Caco-2 (cell line): Measurements from ENCODE around the gene INO80B. TPM values are rescaled to one million over a fixed set of nuclear protein-coding genes. Genes with fewer than 3 reads are reported as not detected.
"Not testable (repeated sequence)": the region's sequence is repeated elsewhere in the genome, so short reads cannot be mapped to it uniquely, and the experiment has no call there.

Experiments
- BruUV-seq: library from RNA; stranded (reverse); fragments of 400-500 nt; replicated peaks from 2 replicates; lab custom pipeline; 2021; lab: Mats Ljungman, UMichigan
- CTCF ChIA-PET: fragments of 300-600 bp; sonication (Branson Sonifier 250); formaldehyde crosslinking; loops from one replicate; lab custom pipeline; 2022; ENCODE audit warnings: antibody characterized with exemption; lab: Charles Lee
- POLR2A ChIA-PET: fragments of 300-600 bp; sonication (Branson Sonifier 250); formaldehyde crosslinking; loops from one replicate; lab custom pipeline; 2022; ENCODE audit warnings: antibody characterized with exemption; lab: Charles Lee
- DNase-seq, 2 experiments: peaks; one replicate each; pipeline versions ENCODE4 v3.0.0 to v3.0.0-alpha.2; 2020 to 2022
- H3K27me3 ChIP-seq: replicated peaks from 2 replicates; pipeline ENCODE4 v1.6.0; 2011; ENCODE audit warnings: low read length; ENCODE audit not compliant: control insufficient read depth, insufficient read depth
- H3K36me3 ChIP-seq: 2 replicates; pipeline ENCODE4 v1.5.1; 2011; ENCODE audit warnings: low read length; ENCODE audit not compliant: control insufficient read depth, insufficient read depth
- H3K4me1 ChIP-seq: fragments of 250-450 bp; sonication (Bioruptor Pico); 2 replicates; pipeline ENCODE4 v1.5.1; 2020; ENCODE audit warnings: mild to moderate bottlenecking
- H3K4me3 ChIP-seq: 2 replicates; pipeline ENCODE4 v1.5.1; 2011; ENCODE audit warnings: low read depth, mild to moderate bottlenecking, control low read depth, low read length
- H3K9me3 ChIP-seq: fragments of 250-450 bp; sonication (Bioruptor Pico); 2 replicates; pipeline ENCODE4 v1.5.1; 2020; ENCODE audit warnings: mild to moderate bottlenecking, moderate library complexity
- H3K27ac Mint-ChIP-seq: one replicate; pipeline ENCODE4 v1.8.0; 2022; ENCODE audit warnings: mixed read lengths; ENCODE audit not compliant: unreplicated experiment
- H3K27me3 Mint-ChIP-seq: one replicate; pipeline ENCODE4 v1.8.0; 2022; ENCODE audit warnings: mixed read lengths; ENCODE audit not compliant: insufficient read depth, unreplicated experiment
- H3K36me3 Mint-ChIP-seq: one replicate; pipeline ENCODE4 v1.8.0; 2022; ENCODE audit warnings: mild to moderate bottlenecking, mixed read lengths; ENCODE audit not compliant: insufficient read depth, unreplicated experiment
- H3K4me1 Mint-ChIP-seq: one replicate; pipeline ENCODE4 v1.8.0; 2022; ENCODE audit warnings: low read depth, mixed read lengths; ENCODE audit not compliant: unreplicated experiment
- H3K4me3 Mint-ChIP-seq: one replicate; pipeline ENCODE4 v1.8.0; 2022; ENCODE audit warnings: mild to moderate bottlenecking, moderate library complexity, mixed read lengths; ENCODE audit not compliant: unreplicated experiment
- H3K9me3 Mint-ChIP-seq: one replicate; pipeline ENCODE4 v1.8.0; 2022; ENCODE audit warnings: mixed read lengths; ENCODE audit not compliant: unreplicated experiment
- intact Hi-C: fragments of 100-400 bp; cut with micrococcal nuclease; formaldehyde crosslinking; loops from one replicate; pipeline ENCODE4 v1.10.0; 2022; ENCODE audit not compliant: unreplicated experiment
- total RNA-seq: library from RNA; stranded (reverse); gene quantifications from 2 replicates; pipeline ENCODE4 v1.2.3, GENCODE V29; 2022
- TF ChIP-seq, protein P1 (sequence below), 2 experiments: fragments of 200-600 bp in 1 of 2; IDR thresholded peaks; 1 replicate in 1 of 2; 2 replicates in 1 of 2; pipeline versions ENCODE4 v1.5.1 to v1.8.0; 2011 to 2022; ENCODE audit warnings: antibody characterized with exemption in 1 of 2, control low read depth in 1 of 2, inconsistent platforms in 1 of 2, low read depth in 1 of 2, low read length in 1 of 2, mild to moderate bottlenecking in 1 of 2, moderate library complexity in 1 of 2; ENCODE audit not compliant: insufficient read depth in 1 of 2, severe bottlenecking in 1 of 2, unreplicated experiment in 1 of 2

Gene INO80B
- total RNA-seq, 1 experiment from 2014 or later: 25.2 TPM

DNA sequence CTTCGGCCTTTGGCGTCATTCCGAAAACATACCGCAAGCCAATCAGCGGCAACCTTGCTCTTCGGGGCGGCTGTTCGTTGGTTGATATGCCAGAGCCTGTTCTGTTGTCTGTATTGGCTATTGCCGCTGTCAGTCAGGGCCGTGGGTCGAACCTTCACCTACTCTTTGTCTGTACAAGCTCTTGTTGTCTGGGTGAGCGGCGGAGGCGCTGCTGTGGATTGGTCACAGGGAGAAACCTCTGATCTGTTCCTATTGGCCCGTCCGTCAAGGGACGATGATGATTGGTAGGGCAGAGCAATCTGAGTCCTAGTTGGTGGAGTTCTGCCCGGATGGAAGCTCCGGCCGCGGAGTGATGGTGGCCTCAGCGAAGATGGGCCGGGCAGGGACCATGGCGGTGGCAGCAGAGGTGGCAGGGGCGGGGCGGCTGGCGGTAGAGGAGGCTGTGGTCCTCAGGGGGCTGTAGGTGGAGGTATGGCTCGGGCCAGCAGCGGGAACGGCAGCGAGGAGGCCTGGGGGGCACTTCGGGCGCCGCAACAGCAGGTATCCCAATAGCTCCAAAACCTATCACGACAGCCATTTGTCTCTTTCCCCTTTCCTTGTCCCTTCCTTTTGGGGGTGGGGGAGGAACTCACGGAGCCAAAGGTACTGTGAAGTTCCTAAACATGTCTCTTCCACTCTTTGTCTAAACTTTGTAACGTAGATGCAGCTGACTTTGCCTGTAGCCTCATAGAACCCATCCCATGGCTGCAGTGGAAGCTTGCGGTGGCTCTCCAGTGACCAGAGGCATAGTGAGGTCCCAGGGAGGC, 3.4 kb downstream of the INO80B start, which contains the start of gene WBP1:
TSS of gene WBP1 (plus strand) at position 307 of the 806 bp plus-strand sequence. CDS start at position 472, 165 bp downstream.
- Histone ChIP-seq H3K4me1 (peaks cover 10% of the 10 kb centered on the region; the same call in 1 of the 2 replicates), H3K27me3 (no peaks in the 10 kb centered on the region), H3K9me3 (no peaks in the 10 kb centered on the region), H3K36me3 (peaks cover 4% of the 10 kb centered on the region), H3K4me3 (peak within 1 kb of the TSS; percentile 65)
- no peaks in the 10 kb centered on the region for H3K9me3 Mint-ChIP-seq
- H3K4me3 Mint-ChIP-seq: peak within 1 kb of the TSS; percentile 95
- CTCF ChIA-PET: interaction anchor here (0.5 to 1.6 kb wide), 9 partner anchors 8 to 67 kb away, joined by 3 to 8 read pairs (median 6); partner anchors contain the start of genes C2orf81, CCDC142, MRPL53 and TTC31
- peaks cover 42% of the 10 kb centered on the region for H3K4me1 Mint-ChIP-seq
- TF ChIP-seq, protein P1, sequence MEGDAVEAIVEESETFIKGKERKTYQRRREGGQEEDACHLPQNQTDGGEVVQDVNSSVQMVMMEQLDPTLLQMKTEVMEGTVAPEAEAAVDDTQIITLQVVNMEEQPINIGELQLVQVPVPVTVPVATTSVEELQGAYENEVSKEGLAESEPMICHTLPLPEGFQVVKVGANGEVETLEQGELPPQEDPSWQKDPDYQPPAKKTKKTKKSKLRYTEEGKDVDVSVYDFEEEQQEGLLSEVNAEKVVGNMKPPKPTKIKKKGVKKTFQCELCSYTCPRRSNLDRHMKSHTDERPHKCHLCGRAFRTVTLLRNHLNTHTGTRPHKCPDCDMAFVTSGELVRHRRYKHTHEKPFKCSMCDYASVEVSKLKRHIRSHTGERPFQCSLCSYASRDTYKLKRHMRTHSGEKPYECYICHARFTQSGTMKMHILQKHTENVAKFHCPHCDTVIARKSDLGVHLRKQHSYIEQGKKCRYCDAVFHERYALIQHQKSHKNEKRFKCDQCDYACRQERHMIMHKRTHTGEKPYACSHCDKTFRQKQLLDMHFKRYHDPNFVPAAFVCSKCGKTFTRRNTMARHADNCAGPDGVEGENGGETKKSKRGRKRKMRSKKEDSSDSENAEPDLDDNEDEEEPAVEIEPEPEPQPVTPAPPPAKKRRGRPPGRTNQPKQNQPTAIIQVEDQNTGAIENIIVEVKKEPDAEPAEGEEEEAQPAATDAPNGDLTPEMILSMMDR (IDR thresholded peaks at IDR 0.05; ENCODE audit: insufficient read depth in 1 of 2, low read depth in 1 of 2, low read length in 1 of 2, severe bottlenecking in 1 of 2, unreplicated experiment in 1 of 2): no peak
- TSS peak; percentile 58 for BruUV-seq
- DNase-seq: peak; percentile 100
- POLR2A ChIA-PET: interaction anchor here (0.7 to 2.7 kb wide), 11 partner anchors 9 to 630 kb away, joined by 3 to 24 read pairs (median 5); partner anchors contain the start of genes AUP1, HTRA2, MRPL53 and STAMBP
- H3K36me3 Mint-ChIP-seq: peaks cover 69% of the 10 kb centered on the region
- peak within 1 kb of the TSS; percentile 74 for H3K27ac Mint-ChIP-seq
- H3K27me3 Mint-ChIP-seq: no peaks in the 10 kb centered on the region
- intact Hi-C loops: loop anchor here (1.0 to 2.0 kb wide), 5 partner anchors 8 to 48 kb away; partner anchors contain the start of genes MRPL53, PCGF1 and TTC31

DNA sequence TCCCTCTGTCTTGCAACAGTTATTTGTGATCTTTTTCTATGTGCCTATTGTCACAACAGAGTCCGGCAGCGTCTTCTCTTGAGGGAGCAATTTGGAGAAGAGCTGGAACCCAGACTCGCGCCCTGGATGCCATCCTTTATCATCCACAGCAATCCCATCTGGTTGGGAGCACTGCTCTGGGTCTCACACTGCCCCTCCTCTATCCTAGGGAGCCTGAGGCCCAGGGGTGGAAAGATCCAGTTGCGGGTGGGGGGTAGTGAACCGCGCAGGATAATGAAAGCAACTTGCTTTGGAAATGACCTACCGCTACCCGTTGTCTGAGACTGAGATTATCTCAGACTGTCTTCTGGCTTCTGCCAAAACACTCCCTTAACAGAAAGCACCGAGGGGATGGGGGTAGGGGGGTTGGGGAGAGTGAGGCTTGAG, 4.1 kb downstream of the INO80B start:
- H3K36me3 ChIP-seq: peaks cover 4% of the 10 kb centered on the region
- ChIA-PET POLR2A (interaction anchor here (0.7 to 2.7 kb wide), 10 partner anchors 8 to 630 kb away, joined by 3 to 24 read pairs (median 6); partner anchors contain the start of genes AUP1, HTRA2, MRPL53 and STAMBP), CTCF (interaction anchor here (0.5 to 1.6 kb wide), 7 partner anchors 8 to 68 kb away, joined by 3 to 8 read pairs (median 6); partner anchors contain the start of genes CCDC142, MRPL53 and TTC31)
- peaks cover 41% of the 10 kb centered on the region for H3K4me1 Mint-ChIP-seq
- BruUV-seq: no TSS peak
- intact Hi-C loops: loop anchor here (1.0 to 2.0 kb wide), 5 partner anchors 7 to 48 kb away; partner anchors contain the start of genes MRPL53, PCGF1 and TTC31
- peaks cover 10% of the 10 kb centered on the region; the same call in 1 of the 2 replicates for H3K4me1 ChIP-seq
- no peak for DNase-seq
- H3K27me3 ChIP-seq: no peaks in the 10 kb centered on the region
- peak overlapping the region; percentile 45 for H3K4me3 ChIP-seq
- peaks cover 71% of the 10 kb centered on the region for H3K36me3 Mint-ChIP-seq
- H3K9me3 ChIP-seq: no peaks in the 10 kb centered on the region
- H3K27me3 Mint-ChIP-seq: no peaks in the 10 kb centered on the region
- no peaks in the 10 kb centered on the region for H3K9me3 Mint-ChIP-seq
- peak overlapping the region; percentile 74 for H3K27ac Mint-ChIP-seq
- H3K4me3 Mint-ChIP-seq: peak overlapping the region; percentile 95
- TF ChIP-seq, protein P1 (IDR thresholded peaks at IDR 0.05; ENCODE audit: insufficient read depth in 1 of 2, low read depth in 1 of 2, low read length in 1 of 2, severe bottlenecking in 1 of 2, unreplicated experiment in 1 of 2): no peak

DNA sequence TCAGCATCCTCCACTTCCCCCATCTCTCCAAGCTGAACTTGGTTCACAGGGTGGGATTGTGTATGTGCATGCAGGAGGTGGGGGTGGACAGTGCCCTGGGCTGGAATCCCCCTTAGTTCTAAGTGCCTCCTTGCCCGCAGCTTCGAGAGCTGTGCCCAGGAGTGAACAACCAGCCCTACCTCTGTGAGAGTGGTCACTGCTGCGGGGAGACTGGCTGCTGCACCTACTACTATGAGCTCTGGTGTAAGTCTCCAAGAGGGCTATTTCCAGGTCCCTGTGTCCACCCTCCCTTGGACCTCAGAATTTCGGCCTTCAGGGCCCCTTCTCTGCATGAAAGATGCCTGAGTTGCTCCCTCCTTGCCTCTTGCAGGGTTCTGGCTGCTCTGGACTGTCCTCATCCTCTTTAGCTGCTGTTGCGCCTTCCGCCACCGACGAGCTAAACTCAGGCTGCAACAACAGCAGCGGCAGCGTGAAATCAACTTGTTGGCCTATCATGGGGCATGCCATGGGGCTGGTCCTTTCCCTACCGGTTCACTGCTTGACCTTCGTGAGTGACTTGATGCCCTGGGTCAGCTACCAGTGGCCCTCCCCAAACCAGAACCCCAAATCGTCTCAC, 4.7 kb downstream of the INO80B start:
- CTCF ChIA-PET, H3K27me3 ChIP-seq, DNase-seq, H3K4me1 ChIP-seq, H3K36me3 ChIP-seq, H3K27me3 Mint-ChIP-seq, BruUV-seq, H3K9me3 ChIP-seq, H3K9me3 Mint-ChIP-seq: not testable (repeated sequence)
- H3K4me1 Mint-ChIP-seq: peaks cover 37% of the 10 kb centered on the region
- peak overlapping the region; percentile 95 for H3K4me3 Mint-ChIP-seq
- H3K36me3 Mint-ChIP-seq: peaks cover 71% of the 10 kb centered on the region
- H3K27ac Mint-ChIP-seq: peak overlapping the region; percentile 74
- POLR2A ChIA-PET: interaction anchor here (2.0 to 2.7 kb wide), 2 partner anchors 14 to 17 kb away, joined by 20 read pairs; partner anchors contain the start of gene MRPL53
- intact Hi-C loops: loop anchor here (2.0 kb wide), 1 partner anchor 47 kb away; the partner anchor contains the start of gene PCGF1
- H3K4me3 ChIP-seq: peak overlapping the region; percentile 45

DNA sequence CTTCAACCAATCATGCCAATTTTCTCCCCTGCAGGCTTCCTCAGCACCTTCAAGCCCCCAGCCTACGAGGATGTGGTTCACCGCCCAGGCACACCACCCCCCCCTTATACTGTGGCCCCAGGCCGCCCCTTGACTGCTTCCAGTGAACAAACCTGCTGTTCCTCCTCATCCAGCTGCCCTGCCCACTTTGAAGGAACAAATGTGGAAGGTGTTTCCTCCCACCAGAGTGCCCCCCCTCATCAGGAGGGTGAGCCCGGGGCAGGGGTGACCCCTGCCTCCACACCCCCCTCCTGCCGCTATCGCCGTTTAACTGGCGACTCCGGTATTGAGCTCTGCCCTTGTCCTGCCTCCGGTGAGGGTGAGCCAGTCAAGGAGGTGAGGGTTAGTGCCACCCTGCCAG, 5.3 kb downstream of the INO80B start:
- H3K27me3 ChIP-seq, DNase-seq, intact Hi-C loops, H3K27me3 Mint-ChIP-seq, H3K9me3 Mint-ChIP-seq, CTCF ChIA-PET, BruUV-seq, H3K36me3 ChIP-seq, H3K4me1 ChIP-seq, H3K9me3 ChIP-seq, H3K4me3 ChIP-seq: not testable (repeated sequence)
- Mint-ChIP-seq H3K4me3 (peak overlapping the region; percentile 95), H3K4me1 (peaks cover 32% of the 10 kb centered on the region), H3K36me3 (peaks cover 67% of the 10 kb centered on the region), H3K27ac (peak overlapping the region; percentile 74)
- POLR2A ChIA-PET: interaction anchor here (0.6 kb wide), 1 partner anchor 1206 kb away, joined by 4 read pairs; no protein-coding TSS in a partner anchor
